ENCODE results near the gene CTBP2. TPM values are rescaled to one million over a fixed set of nuclear protein-coding genes. Genes with fewer than 3 reads are reported as not detected.

CTBP2 gene
- total and polyA plus RNA-seq, 2 of the 13 experiments (the other 11 are each of a cell fraction or from before 2014, with no cell fraction given): 0.08 TPM; not detected in 1

- POLR2A ChIA-PET: no interaction called here
- no peaks in the 10 kb centered on the region for H3K36me3 ChIP-seq (replicated peaks in 1 of 2; ENCODE audit: control insufficient read depth in 1 of 2, insufficient read depth in 2 of 2, low read length in 2 of 2)
These were observed 98.7 kb downstream of the CTBP2 start for GRCh38 chr10:125061557-125062226.

More at GRCh38 chr10:125061557-125062226, 98.7 kb downstream of the CTBP2 start:
- H3K27ac ChIP-seq (ENCODE audit: extremely low read length, insufficient read depth, low read length): no peak overlapping the region
- in situ Hi-C loops (cut with HindIII; ENCODE audit: extremely low pct_ligation_motif_present, low pct_unique_long_range_greater_than_20kb): no loop called here
- no peak overlapping the region for H3K4me2 ChIP-seq (ENCODE audit: low read depth, low read length)
- no peaks in the 10 kb centered on the region for H3K79me2 ChIP-seq (ENCODE audit: insufficient read depth, low read length)
- H4K20me1 ChIP-seq (ENCODE audit: insufficient read depth, low read length): no peaks in the 10 kb centered on the region
- ATAC-seq: no peak
- H3K9me3 ChIP-seq (ENCODE audit: low read length): no peaks in the 10 kb centered on the region
- DNase-seq (ENCODE audit: low spot score): no peak
- no peak overlapping the region for H3K9ac ChIP-seq (ENCODE audit: insufficient read depth, low read depth, low read length)
- no TSS peak for BruUV-seq (replicated peaks)
- no peak overlapping the region for H2AFZ ChIP-seq (ENCODE audit: low read length)
- FAIRE-seq: no peak
- peaks cover 4 to 48% of the 10 kb centered on the region in 2 experiments; a peak in 3 of 5 replicates for H3K27me3 ChIP-seq (ENCODE audit: control insufficient read depth in 1 of 2, insufficient read depth in 2 of 2, low read length in 2 of 2)
- TF ChIP-seq SRF (IDR thresholded peaks at IDR 0.05; ENCODE audit: low read depth, low read length) (no peak), ATF3 (CRISPR knock-in tag; IDR thresholded peaks at IDR 0.05) (no peak), ZHX1 (CRISPR knock-in tag; IDR thresholded peaks at IDR 0.05; ENCODE audit: low read depth) (no peak)
- WGBS (ENCODE audit: low lambda C conversion rate): 36% methylated on average over 18 of the region's 21 CpGs
- CTCF ChIA-PET (ENCODE audit: low intra/inter-chr PET ratio, low total read pairs): interaction anchor here (1.0 to 1.4 kb wide), 2 partner anchors 14 to 532 kb away, joined by 3 to 7 read pairs; no protein-coding TSS in a partner anchor
- intact Hi-C loops (cut with micrococcal nuclease; ENCODE audit: unreplicated experiment): loop anchor here (5.0 kb wide), 1 partner anchor 59 kb away; no protein-coding TSS in a partner anchor
- H3K4me1 ChIP-seq (ENCODE audit: insufficient read depth, low read length): peaks cover 7% of the 10 kb centered on the region; the same call in 1 of the 2 replicates
- H3K4me3 ChIP-seq (replicated peaks in 1 of 3; ENCODE audit: insufficient read depth in 1 of 3, low read depth in 2 of 3, low read length in 3 of 3): no peak overlapping the region

Data from HepG2 (cell line).